HG03442 (cell line): ENCODE results near the gene MSI2.
"Not testable (repeated sequence)": the region's sequence is repeated elsewhere in the genome, so short reads cannot be mapped to it uniquely, and the experiment has no call there.

Source experiments
- ATAC-seq: cut with Tn5 transposase; IDR thresholded peaks from one replicate; pipeline ENCODE4 v1.9.1; 2021; ENCODE audit warnings: mild to moderate bottlenecking, moderate library complexity; ENCODE audit not compliant: unreplicated experiment

MSI2 gene

DNA sequence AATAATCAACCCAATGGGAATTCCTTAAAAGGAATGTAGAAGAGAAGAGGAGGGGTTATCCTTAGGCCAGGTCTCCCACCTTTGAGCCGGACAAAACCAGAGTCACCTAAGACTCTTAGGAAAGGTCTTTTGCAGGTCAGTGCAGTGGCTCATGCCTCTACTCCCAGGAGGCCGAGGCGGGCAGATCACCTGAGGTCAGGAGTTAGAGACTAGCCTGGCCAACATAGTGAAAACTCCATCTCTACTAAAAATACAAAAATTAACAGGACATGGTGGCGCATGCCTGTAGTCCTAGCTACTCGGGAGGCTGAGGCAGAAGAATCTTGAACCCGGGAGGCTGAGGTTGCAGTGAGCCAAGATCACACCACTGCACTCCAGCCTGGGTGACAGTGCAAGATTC is 365.5 kb downstream of the MSI2 start:
- not testable (repeated sequence) for ATAC-seq

DNA sequence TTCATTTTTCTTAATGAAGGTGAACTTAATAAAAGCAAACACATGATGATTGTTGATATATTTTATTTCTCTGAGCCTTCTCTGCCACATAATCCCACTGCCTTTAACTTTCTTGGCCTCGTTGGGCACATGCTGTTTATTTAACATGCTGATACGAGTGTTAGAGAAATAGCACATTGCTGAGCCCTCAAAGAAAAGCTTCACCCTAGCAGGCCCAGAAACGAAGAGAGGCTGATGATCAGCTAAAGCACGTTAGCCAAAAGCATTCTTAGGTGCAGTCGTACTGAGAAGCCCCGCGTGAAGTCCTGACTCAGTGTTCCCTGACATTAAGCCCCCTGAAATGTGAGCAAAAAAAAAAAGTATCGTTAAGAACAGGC is 366.0 kb downstream of the MSI2 start:
- ATAC-seq, result no peak

DNA sequence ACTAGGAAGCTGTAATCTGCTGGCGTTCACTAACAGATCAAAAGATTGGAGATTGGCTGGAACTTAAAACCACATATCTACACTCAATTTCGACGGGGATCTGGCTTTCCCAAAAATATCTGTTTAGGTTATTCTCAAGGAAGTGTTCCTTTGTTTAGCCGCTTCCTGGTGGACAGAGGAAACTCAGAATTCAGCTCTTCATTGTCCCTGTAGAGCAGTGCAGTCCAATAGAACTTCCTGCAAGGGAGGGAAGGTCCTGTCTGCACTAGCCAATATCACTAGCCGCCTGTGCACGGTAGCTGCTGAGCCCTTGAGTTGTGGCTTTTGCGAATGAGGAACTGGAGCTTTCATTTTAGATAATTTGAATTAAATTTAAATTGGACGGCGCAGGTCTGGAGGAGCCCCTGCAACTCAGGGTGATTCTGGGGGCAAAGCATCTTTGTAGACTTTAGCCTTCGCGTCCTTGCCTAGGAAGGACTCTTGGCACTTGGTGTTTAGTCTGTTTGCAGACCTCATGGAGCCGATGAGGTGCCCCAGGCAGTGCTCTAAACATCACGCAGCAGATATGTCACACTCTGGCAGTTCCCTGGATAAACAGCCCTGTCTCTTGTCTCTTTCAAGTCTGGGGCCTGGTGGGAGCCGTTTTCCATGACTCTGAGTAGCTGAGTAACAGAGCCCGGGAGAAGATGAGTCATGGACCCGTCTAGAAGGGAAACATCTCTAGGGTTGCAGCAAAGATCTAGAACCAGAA is 366.5 kb downstream of the MSI2 start:
- ATAC-seq, result peak; percentile 65

DNA sequence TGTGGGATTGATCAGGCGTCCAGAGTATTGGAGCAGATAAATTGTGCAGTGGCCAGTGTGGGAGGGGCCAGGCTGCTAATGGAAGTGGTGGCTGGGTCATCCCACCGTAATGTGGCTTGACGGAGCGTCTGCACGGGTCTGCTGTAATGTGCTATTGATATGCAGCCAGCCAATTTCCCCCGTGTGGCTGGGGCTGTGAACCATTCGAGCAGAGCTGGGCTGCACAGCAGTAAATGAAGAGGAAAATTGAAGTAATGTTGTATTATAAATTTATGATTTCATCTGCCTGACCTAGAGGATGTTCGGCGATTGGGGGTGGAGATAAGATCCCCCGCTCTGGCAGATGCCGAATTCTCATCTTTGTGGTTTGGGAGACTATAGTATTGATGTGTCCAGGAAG is 367.3 kb downstream of the MSI2 start:
- no peak for ATAC-seq

DNA sequence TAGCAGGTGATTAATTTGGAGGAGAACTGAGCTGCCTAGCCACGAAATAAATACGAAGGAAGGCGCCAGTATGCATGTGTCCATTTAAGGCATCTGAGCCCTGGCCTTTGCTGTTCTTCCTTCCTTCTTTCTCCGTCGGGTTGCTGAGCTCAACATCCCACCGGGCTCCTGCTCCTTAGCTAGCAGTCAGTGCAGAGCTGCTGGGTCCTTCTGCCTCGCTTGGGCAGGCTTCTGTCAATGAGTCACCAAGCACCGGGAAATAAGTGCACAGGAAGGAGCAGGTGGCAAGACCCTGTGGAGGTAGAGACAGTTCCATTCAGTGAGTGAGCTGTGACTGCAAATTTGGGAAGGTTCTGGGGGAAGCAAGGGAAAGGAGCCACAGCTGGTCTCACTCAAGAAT is 368.1 kb downstream of the MSI2 start:
- ATAC-seq, result no peak

DNA sequence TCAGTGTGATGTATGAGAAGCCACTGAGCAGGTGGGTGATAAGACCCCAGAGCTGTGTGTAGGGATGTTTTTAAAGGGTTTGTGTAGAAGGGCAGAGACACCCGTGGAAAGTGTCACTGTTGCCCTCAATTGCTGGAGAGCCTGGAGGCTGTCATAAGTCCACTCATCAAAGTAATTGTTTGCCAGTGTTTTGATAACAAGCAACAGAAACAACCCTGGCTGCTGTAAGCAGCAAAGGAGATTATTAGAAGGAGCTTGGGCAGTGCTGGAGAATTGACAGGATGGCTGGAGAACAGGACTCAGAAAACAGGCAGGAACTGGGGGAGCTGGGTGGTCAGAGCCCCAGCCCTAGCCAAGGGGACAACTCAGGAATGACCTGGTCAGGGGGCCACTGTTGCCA is 369.2 kb downstream of the MSI2 start:
- no peak for ATAC-seq

DNA sequence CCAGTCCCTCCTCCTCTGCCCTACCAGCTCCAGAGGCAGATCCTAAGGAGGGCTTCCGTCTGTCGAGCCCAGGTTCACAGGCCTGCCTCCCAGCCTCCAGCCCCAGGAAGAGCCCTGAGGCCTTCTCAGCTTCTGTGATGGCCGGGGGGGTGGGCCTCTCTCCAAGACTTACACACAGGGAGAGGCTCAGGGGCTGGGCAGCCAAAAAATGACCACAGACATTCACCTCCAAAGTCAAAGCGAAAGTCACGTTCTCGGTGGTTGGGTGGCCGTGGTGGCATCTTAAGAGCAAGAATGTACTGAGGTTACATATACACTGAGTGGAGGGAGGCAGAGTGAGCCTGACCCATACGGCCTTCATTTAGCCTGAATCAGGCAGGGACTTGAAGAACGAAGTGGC is 369.6 kb downstream of the MSI2 start:
- no peak for ATAC-seq

DNA sequence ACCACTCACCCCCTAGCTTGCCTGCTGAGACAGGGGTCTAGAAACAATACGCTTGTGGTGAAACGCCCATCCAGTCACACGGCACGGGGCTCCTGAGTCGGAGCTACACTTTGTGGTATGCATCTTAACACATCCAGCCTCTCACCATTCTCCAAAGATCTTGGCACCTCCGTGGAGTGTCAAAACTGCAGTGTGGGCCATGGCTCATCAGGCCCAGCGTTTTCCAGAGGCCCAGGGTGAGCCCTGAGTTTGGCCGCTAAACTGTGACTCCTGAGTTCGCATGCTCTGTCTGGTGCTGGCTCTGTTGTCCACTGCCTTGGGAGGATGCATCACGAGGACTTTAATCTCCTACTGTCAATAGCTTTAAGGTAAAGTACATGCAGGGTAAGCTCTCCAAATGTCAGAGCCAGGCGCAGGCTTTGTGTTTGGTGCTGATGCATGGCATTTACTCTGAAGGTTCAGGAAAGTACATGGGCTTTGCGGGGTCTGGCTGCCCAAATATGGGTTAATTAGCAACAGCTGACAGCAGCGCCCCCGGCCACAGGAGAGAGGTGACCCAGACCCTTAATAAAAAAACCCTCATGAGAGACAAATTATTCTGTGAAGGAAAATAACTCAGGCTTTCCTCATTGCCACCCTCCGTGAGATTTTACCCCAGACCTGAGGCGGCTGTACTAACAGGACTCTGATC is 370.3 kb downstream of the MSI2 start:
- ATAC-seq, result no peak

DNA sequence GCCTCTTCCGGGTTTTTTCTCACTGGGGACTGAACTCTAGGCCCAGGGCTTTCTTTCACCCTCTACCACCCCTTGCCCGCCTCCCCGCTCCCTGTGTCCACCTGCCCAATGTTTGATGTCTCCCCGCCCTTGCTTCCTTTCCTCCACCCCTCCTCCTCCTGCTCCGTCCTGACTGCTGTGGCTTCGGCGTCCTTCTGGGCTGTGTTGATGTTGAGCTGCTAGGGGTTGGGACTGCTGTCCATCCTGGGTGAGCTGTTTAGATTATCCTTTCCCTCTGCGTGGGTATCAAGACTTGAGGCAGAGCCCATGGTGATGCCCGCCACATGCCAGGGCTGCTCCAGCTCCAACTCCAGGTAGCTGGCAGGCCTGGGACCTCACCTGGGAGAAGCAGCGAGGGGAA is 371.3 kb downstream of the MSI2 start:
- no peak for ATAC-seq

DNA sequence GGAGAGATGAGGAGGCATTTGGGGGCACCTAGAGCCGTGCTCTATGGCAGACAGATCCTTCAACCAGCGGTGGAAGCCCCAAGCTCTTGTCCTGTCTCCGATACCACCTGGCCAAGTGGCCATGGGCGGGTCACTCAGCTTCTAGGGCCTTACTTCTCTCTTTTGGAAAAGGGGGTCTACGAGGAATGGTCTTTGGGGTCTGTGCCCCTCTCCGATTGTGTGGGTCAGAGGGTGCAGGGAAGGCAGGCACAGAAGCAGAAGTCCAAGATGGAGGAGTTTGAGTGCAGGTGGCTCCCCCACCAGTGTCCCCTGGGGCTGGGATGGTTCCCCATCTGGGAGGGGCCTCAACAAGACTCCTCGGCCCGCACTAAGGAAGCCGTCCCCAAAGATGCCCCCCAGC is 372.1 kb downstream of the MSI2 start:
- no peak for ATAC-seq

DNA sequence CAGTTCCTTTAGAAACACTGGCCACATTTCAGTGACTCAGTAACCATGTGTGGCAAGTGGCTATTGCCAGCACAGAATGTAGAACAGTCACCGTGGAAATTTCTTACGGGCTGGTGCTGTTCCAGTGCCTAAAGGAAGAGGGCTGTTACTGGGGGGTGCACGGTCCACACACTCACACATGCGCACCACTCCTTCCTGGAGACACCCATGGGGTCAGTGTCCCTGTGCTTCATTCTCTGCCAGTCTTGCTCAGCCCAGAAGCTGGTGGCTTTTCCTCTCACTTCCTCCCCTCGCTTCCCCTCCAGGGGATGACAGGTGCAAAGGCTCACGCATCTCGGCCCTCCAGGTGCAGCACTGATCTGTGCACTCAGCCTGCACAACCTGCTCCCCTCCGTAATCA is 373.1 kb downstream of the MSI2 start:
- peak; percentile 65 for ATAC-seq

DNA sequence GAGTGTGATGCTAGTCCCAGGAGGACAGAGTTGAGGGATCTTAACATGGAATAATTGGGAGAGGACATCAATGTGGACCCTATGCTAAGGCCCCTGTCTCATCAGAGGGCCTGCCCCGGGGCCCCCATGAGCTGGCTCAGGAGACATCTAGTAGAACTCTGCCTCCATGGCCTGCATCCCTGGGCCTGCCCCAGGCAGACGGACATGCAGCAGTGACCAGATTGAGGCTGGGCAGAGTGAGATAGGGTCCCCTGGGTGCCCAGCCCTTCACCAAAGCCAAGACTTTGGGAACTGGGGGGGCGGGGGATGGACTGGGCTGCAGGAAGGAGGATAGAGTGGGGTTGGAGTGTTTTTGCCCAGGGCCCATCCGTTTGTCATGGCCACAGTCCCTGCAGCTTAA is 373.6 kb downstream of the MSI2 start:
- ATAC-seq, result no peak

DNA sequence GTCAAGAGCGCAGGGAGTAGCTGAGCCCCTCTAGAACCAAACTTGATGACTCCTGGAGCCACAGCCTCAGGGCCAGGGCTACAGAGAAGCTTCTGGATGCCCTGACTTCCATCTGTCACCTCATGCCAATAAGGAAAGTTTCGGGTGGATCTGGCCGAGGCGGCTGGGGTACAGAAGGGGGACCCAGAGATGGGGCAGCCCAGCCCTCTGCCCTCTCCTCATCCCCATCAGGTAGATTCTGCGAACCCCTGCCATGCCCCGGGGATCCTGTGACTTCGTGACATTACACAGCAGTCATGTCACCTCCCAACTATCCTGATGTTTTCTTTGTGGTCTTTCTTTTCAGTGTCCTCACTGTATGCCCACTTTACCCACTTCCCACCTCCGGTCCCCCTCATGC is 374.4 kb downstream of the MSI2 start:
- no peak for ATAC-seq

DNA sequence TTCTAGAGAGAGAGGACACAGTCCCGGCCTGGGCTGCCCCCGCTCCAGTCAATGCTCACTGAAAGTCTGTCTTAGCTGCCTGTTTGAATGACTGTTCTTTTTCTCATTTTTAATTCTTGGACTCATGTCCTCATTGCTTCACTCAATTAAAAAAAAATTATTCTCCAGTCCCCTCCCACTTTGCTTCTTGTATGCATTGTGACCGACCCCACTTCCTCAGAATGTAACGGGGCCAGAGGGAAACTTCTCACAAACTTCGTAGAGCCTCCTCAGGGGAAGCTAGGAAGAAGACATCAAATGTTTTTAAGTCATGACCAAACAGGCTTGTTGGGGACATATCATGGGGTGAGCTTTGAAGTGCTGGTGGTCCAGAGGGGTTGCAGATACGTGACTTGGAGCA is 375.5 kb downstream of the MSI2 start:
- ATAC-seq, result no peak

DNA sequence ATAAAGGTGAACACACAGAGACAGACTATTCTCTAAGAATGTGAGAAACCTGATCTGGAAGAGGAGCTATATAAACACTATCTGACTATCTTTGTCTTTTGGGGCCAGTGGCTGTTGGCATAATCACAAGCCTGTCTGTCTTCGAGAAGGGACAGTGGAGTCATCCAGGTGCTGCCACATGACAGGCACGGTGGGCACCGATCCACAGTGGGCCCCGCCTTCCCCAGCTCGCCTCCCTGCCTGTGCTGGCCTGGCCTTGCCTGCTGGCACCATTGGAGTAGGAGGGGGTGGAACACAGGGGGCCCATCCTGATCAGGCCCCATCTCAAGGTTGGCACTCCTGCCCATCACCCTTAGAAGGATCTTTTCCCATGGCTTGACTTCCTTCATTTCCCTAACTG is 376.0 kb downstream of the MSI2 start:
- ATAC-seq, result no peak

DNA sequence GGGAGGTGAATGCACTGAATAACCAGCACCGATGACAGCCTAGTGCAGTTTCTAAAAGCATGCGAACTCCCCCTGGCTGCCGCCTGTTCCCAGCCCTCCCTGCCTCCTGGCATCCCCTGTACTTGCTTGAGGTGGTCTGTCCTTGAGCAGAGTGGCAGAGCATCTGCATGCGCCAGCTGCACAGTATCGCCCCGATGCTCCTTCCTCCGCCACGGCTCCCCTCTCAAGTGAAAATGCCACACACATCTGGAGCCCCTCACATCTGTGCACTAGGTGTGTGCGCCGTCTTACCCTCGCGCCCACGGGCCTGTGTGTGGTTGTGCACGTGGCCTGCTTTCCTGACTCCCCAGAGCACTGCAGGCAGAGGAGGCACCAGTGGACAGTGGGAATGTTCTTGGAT is 376.9 kb downstream of the MSI2 start:
- ATAC-seq, result no peak

DNA sequence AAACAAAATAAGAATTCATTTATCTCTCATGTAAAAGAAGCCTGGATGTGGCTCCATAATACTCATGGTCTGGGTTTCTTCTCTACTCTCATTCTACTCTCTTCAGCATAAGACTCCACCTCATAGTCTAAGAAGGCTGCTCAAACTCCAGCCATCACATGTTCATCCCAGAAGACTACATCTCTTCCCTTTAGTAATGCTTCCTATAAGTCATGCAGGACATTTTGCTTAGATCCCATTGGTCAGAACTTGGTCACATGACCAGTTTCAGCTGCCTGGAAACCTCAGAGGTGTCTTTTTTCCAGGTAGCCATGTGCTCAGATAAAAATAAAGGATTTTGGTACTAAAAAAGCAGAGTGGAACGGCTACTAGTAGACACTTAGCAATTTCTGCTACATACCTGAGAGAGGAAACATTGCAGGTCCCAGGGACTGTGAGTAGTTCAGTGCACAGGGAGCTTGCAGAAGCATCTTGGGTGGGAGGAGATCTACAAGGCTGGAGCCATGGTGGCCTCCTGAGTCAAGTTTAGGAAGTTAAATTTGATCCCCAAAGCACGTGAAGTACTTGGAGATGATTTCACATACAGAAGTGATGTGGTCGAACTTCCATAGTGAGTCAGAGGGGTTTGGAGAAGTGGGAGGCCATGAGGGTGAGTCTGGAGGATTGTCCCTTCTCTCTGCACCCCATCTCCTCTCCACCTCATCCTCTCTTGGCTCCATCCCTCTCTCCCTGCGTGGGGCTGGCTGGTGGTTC is 378.6 kb downstream of the MSI2 start:
- no peak for ATAC-seq

DNA sequence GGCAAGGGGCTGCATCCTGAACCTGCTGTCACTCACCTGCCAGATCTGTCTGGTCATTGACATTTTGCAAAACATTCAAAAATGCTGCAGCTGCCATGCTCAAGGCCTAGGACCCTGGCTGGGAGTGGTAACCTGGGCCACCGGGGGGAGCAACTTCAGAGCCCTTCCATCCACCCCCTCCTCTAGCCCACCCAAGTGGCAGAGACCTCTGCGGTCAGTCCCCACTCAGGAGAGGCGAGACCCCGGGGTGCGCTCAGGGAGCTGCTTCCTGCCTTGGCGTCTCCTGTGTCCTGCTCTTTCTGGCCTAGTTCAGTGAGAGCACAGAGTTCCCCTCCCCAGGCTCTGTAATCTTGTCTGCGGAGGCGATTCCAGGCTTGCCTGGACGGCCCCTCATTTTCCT is 380.0 kb downstream of the MSI2 start:
- ATAC-seq, result no peak

DNA sequence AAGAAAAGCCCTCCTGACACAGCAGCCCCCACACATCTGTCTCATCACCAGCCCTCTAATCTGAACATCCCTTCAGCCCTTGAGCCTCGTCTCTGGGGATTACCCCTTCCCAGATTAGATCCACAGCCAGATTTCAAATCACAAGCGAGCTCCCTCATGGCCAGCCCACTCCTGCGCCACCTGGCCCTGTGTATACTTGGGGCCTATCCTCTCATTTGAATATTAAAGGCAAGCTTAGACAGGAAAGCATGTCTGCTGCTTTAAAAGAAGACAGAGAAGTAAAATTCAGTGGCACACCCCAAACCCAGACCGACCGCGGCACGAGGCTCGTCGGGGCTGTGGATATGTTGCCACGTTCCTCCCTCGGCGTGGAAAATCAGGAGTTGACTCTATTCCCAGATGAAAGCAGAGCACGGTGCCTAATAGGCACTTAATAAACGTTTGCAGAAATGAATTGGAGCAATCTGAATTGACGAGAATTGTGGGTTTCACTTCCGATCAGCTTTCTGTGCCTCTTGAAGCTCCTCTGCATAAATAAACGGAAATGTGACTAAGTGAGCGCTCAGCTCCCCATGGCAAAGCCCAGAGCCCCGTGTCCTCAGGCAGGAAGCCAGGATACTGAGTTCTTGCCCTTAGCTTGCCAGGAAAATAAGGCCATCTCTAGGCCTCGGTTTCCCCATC is 380.8 kb downstream of the MSI2 start:
- ATAC-seq, result no peak

DNA sequence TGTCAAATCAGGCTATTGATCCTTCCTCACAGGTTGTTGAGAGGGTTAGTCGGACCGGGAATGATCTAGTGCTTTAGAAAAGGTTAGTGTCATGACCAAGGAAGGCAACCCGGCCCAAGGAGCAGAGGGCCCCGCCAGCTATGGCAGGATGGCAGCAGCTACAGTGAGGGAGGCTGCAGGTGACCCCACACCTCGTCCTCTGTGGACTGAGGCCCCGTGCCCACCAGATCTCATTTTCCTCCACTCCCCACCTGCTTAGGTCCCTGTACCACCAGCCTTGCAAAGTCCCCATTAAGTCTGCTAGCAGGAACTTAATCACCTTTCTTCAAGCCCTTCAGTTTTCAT is 381.3 kb downstream of the MSI2 start:
- no peak for ATAC-seq

DNA sequence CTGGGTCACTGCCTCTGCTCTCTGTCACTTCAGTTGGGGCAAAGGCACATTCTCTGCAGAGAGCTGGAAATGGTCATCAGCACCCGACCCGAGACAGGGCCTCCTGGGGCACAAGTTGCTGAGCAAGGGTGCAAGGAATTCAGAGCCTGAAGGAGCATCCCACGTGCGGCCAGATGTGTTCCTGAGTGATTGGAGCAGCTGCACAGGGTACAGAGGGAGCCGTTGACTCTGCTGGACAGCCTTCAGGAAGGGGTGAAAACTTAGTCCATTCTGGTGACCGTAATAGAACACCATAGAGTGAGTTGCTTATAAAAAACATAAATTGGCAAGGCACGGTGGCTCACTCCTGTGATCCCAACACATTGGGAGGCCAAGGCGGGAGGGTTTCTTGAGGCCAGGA is 382.0 kb downstream of the MSI2 start:
- ATAC-seq, result no peak

DNA sequence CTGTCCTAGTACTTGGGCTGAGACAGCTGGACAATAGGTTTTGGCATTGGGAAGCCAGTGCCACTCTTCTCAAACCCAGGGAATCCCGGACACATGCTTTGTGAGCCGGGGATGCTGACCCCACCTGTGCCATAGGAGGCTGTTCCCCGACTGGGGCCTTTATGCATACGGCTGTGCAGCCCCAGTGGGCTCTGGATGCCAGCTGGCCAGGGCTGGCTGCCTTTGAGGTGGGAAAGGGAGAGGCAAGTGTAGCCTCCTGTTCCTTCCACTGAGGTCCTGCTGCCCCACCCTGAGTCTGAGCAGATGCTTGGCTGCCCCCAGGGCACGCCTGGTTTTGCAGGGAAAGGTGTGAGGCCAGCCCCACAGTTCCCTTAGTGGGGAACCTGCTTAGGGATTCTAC is 383.1 kb downstream of the MSI2 start:
- ATAC-seq, result no peak
